H9 (cell line): ENCODE measurements around the gene PIEZO2. TPM values are rescaled to one million over a fixed set of nuclear protein-coding genes. Genes with fewer than 3 reads are reported as not detected.

ENCODE experiments used
- DNase-seq: peaks from one replicate; pipeline ENCODE4 v3.0.0-alpha.2; 2017
- H2AFZ ChIP-seq: one replicate; pipeline ENCODE4 v1.6.1; 2013; ENCODE audit warnings: mild to moderate bottlenecking, low read length, control low read depth, moderate library complexity
- H2AK5ac ChIP-seq: 2 replicates; pipeline ENCODE4 v1.6.1; 2013; ENCODE audit warnings: low read length, control low read depth, mixed read lengths; ENCODE audit not compliant: insufficient read length
- H2BK120ac ChIP-seq: one replicate; pipeline ENCODE4 v1.6.1; 2013; ENCODE audit warnings: low read depth, mild to moderate bottlenecking, low read length, control low read depth, inconsistent platforms; ENCODE audit not compliant: poor library complexity, severe bottlenecking
- H2BK12ac ChIP-seq: 2 replicates; pipeline ENCODE4 v1.6.1; 2013; ENCODE audit warnings: low read length, control low read depth, mixed read lengths, low read depth; ENCODE audit not compliant: insufficient read length
- H2BK15ac ChIP-seq: 2 replicates; pipeline ENCODE4 v1.6.1; 2013; ENCODE audit warnings: low read depth, low read length, control low read depth
- H2BK20ac ChIP-seq: one replicate; pipeline ENCODE4 v1.6.1; 2013; ENCODE audit warnings: low read depth, mild to moderate bottlenecking, low read length, control low read depth, inconsistent platforms; ENCODE audit not compliant: poor library complexity, severe bottlenecking
- H2BK5ac ChIP-seq: 2 replicates; pipeline ENCODE4 v1.6.1; 2013; ENCODE audit warnings: low read length, control low read depth, mixed read lengths; ENCODE audit not compliant: insufficient read length
- H3K14ac ChIP-seq: 2 replicates; pipeline ENCODE4 v1.6.1; 2013; ENCODE audit warnings: low read length, control low read depth; ENCODE audit not compliant: insufficient read depth
- H3K18ac ChIP-seq: 2 replicates; pipeline ENCODE4 v1.6.1; 2013; ENCODE audit warnings: low read depth, mild to moderate bottlenecking, mixed read lengths, low read length, control low read depth; ENCODE audit not compliant: insufficient read length
- H3K23ac ChIP-seq: 2 replicates; pipeline ENCODE4 v1.6.1; 2013; ENCODE audit warnings: low read length, control low read depth, mixed read lengths, low read depth; ENCODE audit not compliant: insufficient read length
- H3K23me2 ChIP-seq: 2 replicates; pipeline ENCODE4 v1.6.1; 2013; ENCODE audit warnings: low read depth, mild to moderate bottlenecking, mixed read lengths, low read length, control low read depth; ENCODE audit not compliant: insufficient read length, poor library complexity, severe bottlenecking
- H3K27ac ChIP-seq: 2 replicates; pipeline ENCODE4 v1.5.1; 2013; ENCODE audit warnings: low read length, control low read depth, mixed read lengths, low read depth; ENCODE audit not compliant: insufficient read length
- H3K27me3 ChIP-seq: 2 replicates; pipeline ENCODE4 v1.6.1; 2013; ENCODE audit warnings: low read length, control low read depth, inconsistent platforms; ENCODE audit not compliant: insufficient read depth
- H3K4ac ChIP-seq: 2 replicates; pipeline ENCODE4 v1.6.1; 2013; ENCODE audit warnings: low read depth, mild to moderate bottlenecking, control low read depth, inconsistent platforms, low read length, moderate library complexity
- H3K4me1 ChIP-seq: 2 replicates; pipeline ENCODE4 v1.6.1; 2013; ENCODE audit warnings: low read length, control low read depth, inconsistent platforms; ENCODE audit not compliant: insufficient read depth
- H3K4me2 ChIP-seq: 2 replicates; pipeline ENCODE4 v1.6.1; 2013; ENCODE audit warnings: low read length, control low read depth, mixed read lengths; ENCODE audit not compliant: insufficient read length, insufficient read depth
- H3K56ac ChIP-seq: 2 replicates; pipeline ENCODE4 v1.6.1; 2013; ENCODE audit warnings: low read depth, mild to moderate bottlenecking, mixed read lengths, low read length, control low read depth; ENCODE audit not compliant: insufficient read length
- H3K79me1 ChIP-seq: 2 replicates; pipeline ENCODE4 v1.6.1; 2013; ENCODE audit warnings: low read depth, mild to moderate bottlenecking, moderate library complexity, low read length, control low read depth, inconsistent platforms; ENCODE audit not compliant: insufficient read depth, poor library complexity, severe bottlenecking
- H3K79me2 ChIP-seq: 2 replicates; pipeline ENCODE4 v1.6.1; 2013; ENCODE audit warnings: low read length, control low read depth, inconsistent platforms; ENCODE audit not compliant: insufficient read depth
- H3K9ac ChIP-seq: 2 replicates; pipeline ENCODE4 v1.6.1; 2013; ENCODE audit warnings: low read length, control low read depth, mixed read lengths; ENCODE audit not compliant: insufficient read length; ENCODE audit errors: extremely low read depth
- H3K9me3 ChIP-seq: one replicate; pipeline ENCODE4 v1.6.1; 2013; ENCODE audit warnings: low read depth, low read length, inconsistent platforms; ENCODE audit not compliant: control insufficient read depth
- H3T11ph ChIP-seq: one replicate; pipeline ENCODE4 v1.6.1; 2013; ENCODE audit warnings: mild to moderate bottlenecking, low read length, control low read depth, inconsistent platforms
- H4K20me1 ChIP-seq: one replicate; pipeline ENCODE4 v1.6.1; 2013; ENCODE audit not compliant: control insufficient read depth, insufficient read length, insufficient read depth
- H4K5ac ChIP-seq: 2 replicates; pipeline ENCODE4 v1.6.1; 2013; ENCODE audit warnings: low read depth, mild to moderate bottlenecking, mixed read lengths, low read length, control low read depth; ENCODE audit not compliant: insufficient read length
- H4K8ac ChIP-seq: replicated peaks from 2 replicates; pipeline ENCODE4 v1.6.1; 2013; ENCODE audit warnings: low read length, control low read depth, mixed read lengths, low read depth; ENCODE audit not compliant: insufficient read length
- H4K91ac ChIP-seq: 2 replicates; pipeline ENCODE4 v1.6.1; 2013; ENCODE audit warnings: low read depth, mild to moderate bottlenecking, moderate library complexity, mixed read lengths, low read length, control low read depth; ENCODE audit not compliant: insufficient read length
- H3K27ac Mint-ChIP-seq, 3 experiments: 2 replicates in 2 of 3; 3 replicates in 1 of 3; pipeline ENCODE4 v1.8.0; 2020 to 2021; ENCODE audit warnings: mixed read lengths in 3 of 3, mild to moderate bottlenecking in 1 of 3, moderate library complexity in 1 of 3
- H3K27me3 Mint-ChIP-seq: 2 replicates; pipeline ENCODE4 v1.8.0; 2021; ENCODE audit warnings: low read depth, mild to moderate bottlenecking, moderate library complexity, mixed read lengths
- H3K36me3 Mint-ChIP-seq, 3 experiments: 2 replicates in 2 of 3; 3 replicates in 1 of 3; pipeline ENCODE4 v1.8.0; 2020 to 2021; ENCODE audit warnings: low read depth in 3 of 3, mixed read lengths in 3 of 3; ENCODE audit not compliant: insufficient read depth in 1 of 3
- H3K4me1 Mint-ChIP-seq, 2 experiments: 2 replicates each; pipeline ENCODE4 v1.8.0; 2020; ENCODE audit warnings: mixed read lengths in 2 of 2
- H3K4me3 Mint-ChIP-seq, 2 experiments: 2 replicates in 1 of 2; 3 replicates in 1 of 2; pipeline ENCODE4 v1.8.0; 2020 to 2021; ENCODE audit warnings: mild to moderate bottlenecking in 2 of 2, mixed read lengths in 2 of 2, moderate library complexity in 1 of 2
- H3K9me3 Mint-ChIP-seq, 2 experiments: 2 replicates in 1 of 2; 3 replicates in 1 of 2; pipeline ENCODE4 v1.8.0; 2020; ENCODE audit warnings: mild to moderate bottlenecking in 2 of 2, mixed read lengths in 2 of 2, moderate library complexity in 1 of 2
- CTCF ChIP-seq: fragments of 200-600 bp; sonication (generic); conservative IDR thresholded peaks from 3 replicates; pipeline ENCODE4 v1.8.0; 2021; ENCODE audit warnings: antibody characterized with exemption, mild to moderate bottlenecking
- WGBS: extraction: QIAGEN DNeasy Blood & Tissue Kit; methylation state at CpG from one replicate; pipeline ENCODE4 v1.1.7; 2013; ENCODE audit warnings: missing lambda C conversion rate, low lambda C conversion rate, mixed read lengths; ENCODE audit not compliant: insufficient read length; ENCODE audit errors: extremely low coverage; 5-methylcytosine and 5-hydroxymethylcytosine counted together
- total RNA-seq: library from RNA; stranded (reverse); gene quantifications from 2 replicates; pipeline ENCODE4 v1.2.1, GENCODE V29; 2021

Gene PIEZO2
- total RNA-seq, 1 experiment from 2014 or later, result 3.9 TPM

DNA sequence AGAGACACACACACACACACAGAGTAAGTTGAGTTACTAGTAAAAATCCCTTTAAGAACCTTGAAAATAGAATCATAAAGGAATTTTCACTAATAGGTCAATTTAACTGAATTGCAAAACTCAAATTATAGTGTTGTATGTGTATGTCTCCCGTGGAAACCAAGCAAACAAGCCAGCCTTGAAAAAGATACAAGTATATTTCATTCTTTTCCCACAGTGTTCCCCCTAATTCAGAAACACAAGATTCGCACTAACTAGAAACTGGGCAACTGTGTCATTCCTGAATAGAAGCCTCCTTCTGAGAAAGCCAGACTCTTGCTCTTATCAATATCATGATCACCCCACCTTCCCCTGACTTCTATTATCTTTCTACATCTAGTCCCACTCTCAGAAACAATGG lies 229.5 kb downstream of the PIEZO2 start:
- no peaks in the 10 kb centered on the region for H3K79me2 ChIP-seq
- Mint-ChIP-seq H3K27ac (no peak overlapping the region), H3K27me3 (no peaks in the 10 kb centered on the region), H3K9me3 (peaks cover 2 to 3% of the 10 kb centered on the region in 2 experiments; a peak in 2 of 5 replicates), H3K4me3 (no peak overlapping the region), H3K36me3 (peaks cover 0 to 14% (median 2%) of the 10 kb centered on the region in 3 experiments; a peak in 3 of 7 replicates), H3K4me1 (peaks cover 34 to 40% of the 10 kb centered on the region in 2 experiments)
- H2AFZ ChIP-seq, result no peak overlapping the region
- no peak overlapping the region for H3K9ac ChIP-seq
- H3K4me2 ChIP-seq, result no peak overlapping the region
- H3K4me1 ChIP-seq, result peaks cover 2% of the 10 kb centered on the region; the same call in 1 of the 2 replicates
- no peaks in the 10 kb centered on the region for H4K20me1 ChIP-seq
- TF ChIP-seq CTCF, result no peak
- H3K9me3 ChIP-seq, result no peaks in the 10 kb centered on the region
- H4K91ac ChIP-seq, result no peak overlapping the region
- no peak for DNase-seq
- no peak overlapping the region for H4K5ac ChIP-seq
- no peak overlapping the region for H3K23ac ChIP-seq
- H3K18ac ChIP-seq, result no peak overlapping the region
- H3K27me3 ChIP-seq, result no peaks in the 10 kb centered on the region
- H2BK5ac ChIP-seq, result no peak overlapping the region
- H2AK5ac ChIP-seq, result no peak overlapping the region
- H2BK15ac ChIP-seq, result no peak overlapping the region
- H3K56ac ChIP-seq, result no peak overlapping the region
- no CpG with 5 or more reads among the region's 2 CpGs for WGBS
- no peak overlapping the region for H3T11ph ChIP-seq
- H3K27ac ChIP-seq, result no peak overlapping the region
- no peak overlapping the region for H2BK120ac ChIP-seq
- H2BK20ac ChIP-seq, result no peak overlapping the region
- no peak overlapping the region for H3K14ac ChIP-seq
- H3K79me1 ChIP-seq, result no peaks in the 10 kb centered on the region
- no peak overlapping the region for H3K4ac ChIP-seq
- H3K23me2 ChIP-seq, result no peaks in the 10 kb centered on the region
- no peak overlapping the region for H4K8ac ChIP-seq
- H2BK12ac ChIP-seq, result no peak overlapping the region
